ENCODE results near the gene C22orf15. TPM values are rescaled to one million over a fixed set of nuclear protein-coding genes. Genes with fewer than 3 reads are reported as not detected.

C22orf15 gene
- total RNA-seq, 2 experiments from 2014 or later, result 0.49 to 0.84 TPM

GRCh38 chr22:23781511-23782183 lies 18.9 kb downstream of the C22orf15 start:
- POLR2A ChIA-PET, result no interaction called here
- no peaks in the 10 kb centered on the region for H3K27me3 Mint-ChIP-seq
- ATAC-seq (ENCODE audit: poor library complexity) (no peak), DNase-seq (no peak)
- H3K4me3 Mint-ChIP-seq, result no peak overlapping the region
- Histone ChIP-seq H3K4me1 (ENCODE audit: insufficient read depth, low read length) (peaks cover 13% of the 10 kb centered on the region), H3K27ac (ENCODE audit: low read depth in 1 of 2, low read length in 2 of 2) (no peak overlapping the region), H3K36me3 (ENCODE audit: insufficient read depth, low read length) (no peaks in the 10 kb centered on the region), H3K9me3 (ENCODE audit: control insufficient read depth in 1 of 2, insufficient read depth in 1 of 2, low read length in 2 of 2) (no peaks in the 10 kb centered on the region), H3K4me3 (ENCODE audit: low read length) (no peak overlapping the region), H3K27me3 (ENCODE audit: control insufficient read depth in 1 of 2, insufficient read depth in 2 of 2, low read length in 2 of 2) (no peaks in the 10 kb centered on the region)
- intact Hi-C loops (cut with DNase I, micrococcal nuclease), result loop anchor here (10.0 kb wide), 1 partner anchor 233 kb away; the partner anchor contains the start of gene CABIN1 (in 2 of the 2)
- H3K27ac Mint-ChIP-seq, result no peak overlapping the region
- H3K4me1 Mint-ChIP-seq (ENCODE audit: low read depth), result peaks cover 12% of the 10 kb centered on the region
- H3K36me3 Mint-ChIP-seq (ENCODE audit: low read depth), result no peaks in the 10 kb centered on the region
- H3K9me3 Mint-ChIP-seq, result no peaks in the 10 kb centered on the region
- CTCF ChIA-PET, result no interaction called here
- no peak for TF ChIP-seq CTCF (IDR thresholded peaks at IDR 0.05)

- no peak for ATAC-seq (ENCODE audit: poor library complexity)
- Mint-ChIP-seq H3K27ac (no peak overlapping the region), H3K4me1 (ENCODE audit: low read depth) (peaks cover 14% of the 10 kb centered on the region), H3K36me3 (ENCODE audit: low read depth) (peaks cover under 1% of the 10 kb centered on the region), H3K27me3 (no peaks in the 10 kb centered on the region), H3K4me3 (no peak overlapping the region), H3K9me3 (no peaks in the 10 kb centered on the region)
- ChIA-PET POLR2A (no interaction called here), CTCF (no interaction called here)
- intact Hi-C loops (cut with DNase I, micrococcal nuclease), result loop anchor here (10.0 kb wide), 1 partner anchor 233 kb away; the partner anchor contains the start of gene CABIN1 (in 2 of the 2)
- DNase-seq, result no peak
- TF ChIP-seq CTCF (IDR thresholded peaks at IDR 0.05), result no peak
- H3K27me3 ChIP-seq (ENCODE audit: control insufficient read depth in 1 of 2, insufficient read depth in 2 of 2, low read length in 2 of 2), result no peaks in the 10 kb centered on the region
- no peak overlapping the region for H3K27ac ChIP-seq (ENCODE audit: low read depth in 1 of 2, low read length in 2 of 2)
- no peak overlapping the region for H3K4me3 ChIP-seq (ENCODE audit: low read length)
- no peaks in the 10 kb centered on the region for H3K9me3 ChIP-seq (ENCODE audit: control insufficient read depth in 1 of 2, insufficient read depth in 1 of 2, low read length in 2 of 2)
- H3K4me1 ChIP-seq (ENCODE audit: insufficient read depth, low read length), result peaks cover 14% of the 10 kb centered on the region
- no peaks in the 10 kb centered on the region for H3K36me3 ChIP-seq (ENCODE audit: insufficient read depth, low read length)
Measured at GRCh38 chr22:23782252-23782651, 19.5 kb downstream of the C22orf15 start.

GRCh38 chr22:23782703-23783102 lies 19.9 kb downstream of the C22orf15 start:
- H3K36me3 ChIP-seq (ENCODE audit: insufficient read depth, low read length), result no peaks in the 10 kb centered on the region
- H3K9me3 ChIP-seq (ENCODE audit: control insufficient read depth in 1 of 2, insufficient read depth in 1 of 2, low read length in 2 of 2), result no peaks in the 10 kb centered on the region
- no peak overlapping the region for H3K27ac Mint-ChIP-seq
- TF ChIP-seq CTCF (IDR thresholded peaks at IDR 0.05), result no peak
- H3K4me1 ChIP-seq (ENCODE audit: insufficient read depth, low read length), result peaks cover 18% of the 10 kb centered on the region
- H3K27me3 ChIP-seq (ENCODE audit: control insufficient read depth in 1 of 2, insufficient read depth in 2 of 2, low read length in 2 of 2), result no peaks in the 10 kb centered on the region
- ChIA-PET POLR2A (no interaction called here), CTCF (no interaction called here)
- no peak overlapping the region for H3K4me3 ChIP-seq (ENCODE audit: low read length)
- no peak overlapping the region for H3K27ac ChIP-seq (ENCODE audit: low read depth in 1 of 2, low read length in 2 of 2)
- H3K9me3 Mint-ChIP-seq, result no peaks in the 10 kb centered on the region
- no peak for ATAC-seq (ENCODE audit: poor library complexity)
- peaks cover 5% of the 10 kb centered on the region for H3K36me3 Mint-ChIP-seq (ENCODE audit: low read depth)
- H3K4me3 Mint-ChIP-seq, result no peak overlapping the region
- peaks cover 18% of the 10 kb centered on the region for H3K4me1 Mint-ChIP-seq (ENCODE audit: low read depth)
- no peak for DNase-seq
- no peaks in the 10 kb centered on the region for H3K27me3 Mint-ChIP-seq
- intact Hi-C loops (cut with DNase I, micrococcal nuclease), result loop anchor here (10.0 kb wide), 1 partner anchor 232 kb away; the partner anchor contains the start of gene CABIN1 (in 2 of the 2)
